GM19043 (cell line): ENCODE measurements around the gene RAPGEF5.

Experiments
- ATAC-seq: cut with Tn5 transposase; IDR thresholded peaks from one replicate; pipeline ENCODE4 v1.9.1; 2021; ENCODE audit warnings: low read depth; ENCODE audit not compliant: unreplicated experiment

RAPGEF5 gene

DNA sequence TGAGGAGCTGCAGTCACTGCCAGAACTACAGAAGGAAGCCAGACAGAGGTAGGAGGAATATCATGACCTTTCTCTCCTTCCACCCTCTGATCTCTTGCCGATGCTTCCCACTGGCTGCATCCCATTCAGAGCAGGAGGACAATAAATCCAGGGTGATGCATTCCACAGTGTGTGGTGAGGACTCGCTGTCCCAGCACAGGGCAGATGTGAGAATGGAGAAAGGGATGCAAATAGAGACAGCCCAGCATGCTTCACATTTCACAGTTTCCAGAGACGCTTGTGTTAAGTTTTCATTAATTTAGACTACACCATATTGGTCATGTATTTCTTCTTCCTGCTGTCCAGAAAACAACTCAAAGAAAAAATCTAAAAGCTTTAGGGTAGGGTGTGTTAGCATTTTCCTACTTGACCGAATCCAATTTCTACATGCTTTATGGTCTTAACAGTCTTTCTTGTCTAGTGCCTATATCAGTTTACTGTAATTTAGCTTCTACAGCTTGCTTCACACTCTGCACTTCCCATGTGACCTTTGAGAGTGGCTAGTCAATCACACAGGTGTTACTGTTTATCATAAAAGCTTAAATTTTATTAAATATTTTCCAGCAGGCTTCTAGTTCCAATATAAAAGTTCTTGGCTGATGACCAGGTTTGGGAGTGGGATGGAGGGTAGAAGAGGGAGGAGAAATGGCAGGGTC, 155.6 kb downstream of the RAPGEF5 start:
- no peak for ATAC-seq

DNA sequence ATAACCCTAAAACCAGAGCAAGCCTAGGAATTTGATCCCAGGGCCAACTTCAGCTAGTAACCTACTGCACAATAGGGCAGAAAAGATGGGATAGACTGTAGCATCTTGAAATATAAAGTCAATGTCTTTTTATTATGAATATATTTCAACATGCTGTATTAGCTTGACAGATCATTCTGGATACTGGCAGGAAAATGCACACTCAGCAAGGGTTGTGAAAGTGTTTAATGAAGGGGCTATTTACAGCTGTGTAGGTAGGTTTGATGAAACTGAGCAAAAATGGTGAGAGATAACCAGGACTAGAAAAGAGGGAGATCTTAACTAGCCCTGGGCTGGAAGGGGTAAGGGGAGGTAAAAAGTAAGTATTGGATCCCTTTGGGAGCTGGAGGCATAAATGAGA, 156.2 kb downstream of the RAPGEF5 start:
- ATAC-seq: no peak

DNA sequence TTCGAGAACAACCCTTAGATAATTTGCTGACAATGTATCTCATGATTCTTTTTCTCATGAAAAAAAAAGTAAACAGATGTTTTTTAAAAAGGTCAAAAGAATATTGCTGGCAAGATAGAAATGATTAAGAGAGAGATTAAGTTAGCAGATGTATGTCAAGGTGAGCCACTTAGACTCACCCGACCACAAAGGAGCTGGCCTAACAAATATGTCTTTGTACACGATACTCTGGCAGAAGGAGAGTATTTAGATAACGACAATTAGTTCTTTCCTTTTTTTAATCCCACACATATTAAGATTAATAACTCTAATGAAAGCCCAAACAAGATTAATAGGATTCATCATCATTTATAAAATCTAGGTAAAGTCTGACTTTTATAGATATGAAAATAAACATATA, 156.7 kb downstream of the RAPGEF5 start:
- no peak for ATAC-seq

DNA sequence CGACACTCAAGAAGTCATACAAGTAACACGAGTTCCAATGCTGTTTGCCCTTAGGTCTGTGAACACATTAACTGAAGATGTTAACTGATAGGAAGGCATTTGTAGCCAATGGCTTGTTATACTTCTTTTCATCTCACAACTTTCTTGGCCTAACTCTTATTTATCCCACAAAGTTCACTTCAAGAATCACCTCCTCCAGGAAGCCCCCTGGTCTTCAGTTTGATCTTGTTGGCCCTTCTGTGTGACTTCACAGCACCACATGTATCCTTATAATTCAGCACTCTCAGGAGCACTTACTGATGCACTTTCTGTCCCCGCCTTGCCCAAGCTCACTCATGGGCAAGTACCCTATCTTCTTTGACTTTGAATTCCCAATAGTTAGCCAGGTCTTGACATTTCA, 159.6 kb downstream of the RAPGEF5 start:
- no peak for ATAC-seq

DNA sequence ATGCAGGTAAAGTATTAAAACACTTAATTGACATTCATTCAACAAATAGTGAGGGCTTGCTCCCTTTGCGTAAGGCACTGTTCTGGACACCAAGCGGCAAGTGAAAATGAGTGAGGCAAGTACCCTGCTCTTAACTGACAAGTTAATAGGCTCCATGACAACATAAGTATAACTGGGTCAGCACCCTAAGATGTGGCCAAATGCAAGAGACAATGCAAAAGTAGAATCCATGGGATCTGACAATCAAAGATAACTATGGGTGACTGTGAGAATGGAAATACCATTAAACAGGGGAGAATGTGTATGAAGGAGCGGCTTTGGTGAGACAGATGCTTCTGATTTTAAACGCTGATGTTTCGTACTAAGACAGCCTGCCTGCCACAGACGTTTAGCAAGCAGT, 160.5 kb downstream of the RAPGEF5 start:
- ATAC-seq: no peak

DNA sequence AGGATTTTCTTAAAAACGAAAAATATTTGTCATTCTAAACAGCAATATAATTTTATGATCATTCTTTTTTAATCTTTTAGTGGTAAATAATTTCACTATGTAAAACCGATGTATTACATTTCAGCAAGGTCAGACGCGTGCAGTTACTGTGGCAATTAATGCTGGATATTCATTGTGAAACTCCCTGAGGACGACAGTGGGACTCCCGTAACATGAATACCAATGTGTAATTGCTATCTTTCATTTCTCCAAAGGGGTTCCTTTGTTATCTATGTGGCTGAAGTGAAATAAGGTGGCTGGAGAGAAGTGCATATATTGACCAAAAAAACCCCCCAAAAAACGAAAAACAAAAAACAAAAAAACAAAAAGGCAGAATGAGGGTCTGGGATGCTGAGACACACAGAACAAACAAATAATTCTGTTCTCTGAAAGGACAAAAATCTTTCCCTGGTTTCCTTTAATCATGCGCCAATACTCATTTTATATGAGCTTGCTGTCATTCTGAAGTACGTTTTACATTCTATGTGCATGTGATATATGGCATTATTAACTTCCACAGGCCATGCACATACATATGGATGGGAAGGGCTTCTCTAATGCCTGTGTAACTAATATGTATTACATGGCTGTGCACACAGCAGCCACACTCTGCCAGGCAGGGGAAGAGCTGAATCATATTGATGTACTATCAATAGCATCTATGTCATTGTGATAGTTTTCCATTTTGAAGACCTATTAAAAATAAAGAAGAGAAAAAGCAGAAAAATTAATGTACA, 161.4 kb downstream of the RAPGEF5 start:
- no peak for ATAC-seq

DNA sequence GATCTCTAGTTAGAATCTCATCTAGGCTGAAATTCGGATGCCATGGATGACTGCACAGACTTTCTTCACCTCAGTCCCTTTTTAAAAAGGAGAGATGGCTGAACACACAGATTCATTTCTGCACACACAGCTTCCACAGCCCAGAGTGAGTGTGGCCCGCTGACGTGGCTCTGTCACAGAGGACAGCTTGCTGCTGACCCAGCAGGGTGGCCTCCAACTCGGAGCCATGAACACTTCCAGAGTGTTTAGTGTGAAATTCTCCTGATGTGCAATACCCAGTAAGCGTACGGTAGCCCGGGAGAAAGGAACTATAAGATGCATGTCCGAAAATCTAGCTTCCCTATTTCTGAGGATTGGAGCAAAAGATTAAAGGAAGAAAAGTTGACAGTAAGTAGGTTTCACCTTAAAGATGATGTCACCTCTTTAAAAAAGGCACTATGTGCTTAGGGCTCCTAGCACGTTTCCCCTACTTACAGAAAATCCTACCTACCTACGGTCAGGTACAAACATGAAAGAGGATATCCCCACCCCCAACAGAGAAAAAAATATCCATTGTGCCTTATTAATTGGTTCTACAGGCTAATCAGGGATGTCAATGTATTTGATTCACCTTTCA, 162.2 kb downstream of the RAPGEF5 start:
- no peak for ATAC-seq

DNA sequence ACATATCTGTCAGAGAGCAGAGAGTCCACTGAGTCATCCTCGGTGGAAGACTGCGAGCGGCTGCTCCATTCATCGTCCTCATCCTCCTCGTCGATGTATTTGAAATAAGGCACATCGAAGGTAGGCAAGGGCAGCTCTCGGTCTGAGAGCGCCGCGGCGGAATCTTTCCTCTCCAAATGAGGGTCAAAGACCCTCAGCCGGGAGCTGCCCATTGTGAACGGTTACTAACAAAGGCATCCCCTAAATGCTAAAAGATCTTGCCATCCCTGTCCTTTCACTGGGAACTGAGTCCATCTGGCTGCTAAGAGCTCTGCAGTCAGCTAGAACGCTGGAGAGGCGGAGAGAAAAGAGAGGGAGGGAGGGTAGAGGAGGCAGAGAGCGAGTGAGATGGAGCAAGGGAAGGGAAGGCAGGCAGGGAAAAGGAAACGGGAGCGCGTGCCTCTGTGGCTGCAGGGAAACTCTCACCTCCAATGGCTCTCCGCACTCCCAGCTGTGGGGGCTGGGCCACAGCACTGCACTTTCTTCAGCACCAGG, 163.4 kb downstream of the RAPGEF5 start:
- no peak for ATAC-seq

DNA sequence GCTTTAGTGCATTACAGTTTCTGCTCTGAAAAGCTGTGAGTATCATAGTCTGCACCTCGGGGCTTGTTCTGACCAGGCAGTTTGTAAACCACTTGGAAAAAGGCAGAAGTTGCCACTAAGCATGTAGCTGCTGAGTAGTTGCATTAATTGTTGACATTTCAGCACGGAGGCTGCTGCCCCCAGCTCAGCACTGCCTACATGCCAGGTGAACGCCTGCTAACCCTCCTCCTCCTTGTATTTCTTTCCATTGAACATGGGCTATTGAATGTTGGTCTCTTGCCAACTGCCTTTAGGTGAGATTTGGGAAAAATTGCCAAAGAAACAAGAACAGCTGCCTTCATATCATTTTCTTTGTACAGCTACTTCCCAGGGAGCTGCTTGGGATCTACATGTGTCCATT, 164.2 kb downstream of the RAPGEF5 start:
- ATAC-seq: no peak

DNA sequence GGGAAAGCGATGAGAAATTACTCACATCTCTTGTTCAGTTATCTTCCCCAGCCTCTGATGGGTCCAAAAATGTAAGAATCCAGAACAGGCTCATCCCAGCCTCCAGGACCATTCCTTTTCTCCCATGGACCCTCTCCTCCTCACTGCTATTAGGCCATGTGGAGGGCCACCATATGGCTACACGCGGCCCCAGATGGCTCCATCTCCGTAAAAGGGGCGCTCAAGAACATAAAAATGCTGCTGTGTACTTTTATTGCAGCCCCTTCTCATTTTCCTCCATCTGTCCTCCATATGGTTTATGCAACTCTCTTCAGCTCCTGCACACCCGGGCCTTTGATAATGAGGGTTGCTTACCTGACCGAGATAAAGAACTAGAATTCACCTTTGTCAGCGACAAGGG, 166.2 kb downstream of the RAPGEF5 start:
- ATAC-seq: no peak

DNA sequence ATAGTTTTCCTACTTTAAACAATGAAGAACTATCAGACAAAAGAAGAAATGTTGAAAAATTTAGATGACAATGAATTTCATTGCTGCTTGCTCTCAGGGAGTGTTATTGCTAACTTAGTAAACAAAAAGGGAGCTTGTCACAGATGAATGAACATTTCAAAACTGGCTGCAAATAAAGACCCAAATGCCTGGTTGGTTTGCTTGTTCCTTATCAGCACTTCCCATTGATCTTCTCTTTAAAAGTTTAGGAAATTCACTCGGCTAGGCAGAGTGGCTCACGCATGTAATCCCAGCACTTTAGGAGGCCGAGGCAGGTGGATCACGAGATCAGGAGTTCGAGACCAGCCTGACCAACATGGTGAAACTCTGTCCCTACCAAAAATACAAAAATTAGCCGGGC, 167.2 kb downstream of the RAPGEF5 start:
- ATAC-seq: no peak

DNA sequence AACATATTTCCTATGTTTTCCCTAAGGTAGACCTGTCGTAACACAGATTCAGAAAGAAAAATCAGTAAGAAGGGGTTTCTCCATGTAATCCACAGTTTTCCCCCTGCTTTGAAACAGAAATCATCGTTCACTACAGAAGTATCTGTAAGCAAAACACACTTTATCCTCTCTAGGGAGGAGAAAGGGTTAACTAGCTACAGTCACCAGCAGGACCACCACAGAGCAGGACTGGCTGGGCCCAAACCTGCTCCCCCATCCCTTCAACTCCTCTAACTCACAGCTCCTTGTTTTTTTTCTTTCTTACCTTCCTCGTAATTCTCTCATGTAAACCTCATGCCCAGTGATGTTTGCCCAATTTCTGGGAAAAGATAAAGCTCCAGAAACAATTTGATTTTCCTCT, 167.7 kb downstream of the RAPGEF5 start:
- no peak for ATAC-seq

DNA sequence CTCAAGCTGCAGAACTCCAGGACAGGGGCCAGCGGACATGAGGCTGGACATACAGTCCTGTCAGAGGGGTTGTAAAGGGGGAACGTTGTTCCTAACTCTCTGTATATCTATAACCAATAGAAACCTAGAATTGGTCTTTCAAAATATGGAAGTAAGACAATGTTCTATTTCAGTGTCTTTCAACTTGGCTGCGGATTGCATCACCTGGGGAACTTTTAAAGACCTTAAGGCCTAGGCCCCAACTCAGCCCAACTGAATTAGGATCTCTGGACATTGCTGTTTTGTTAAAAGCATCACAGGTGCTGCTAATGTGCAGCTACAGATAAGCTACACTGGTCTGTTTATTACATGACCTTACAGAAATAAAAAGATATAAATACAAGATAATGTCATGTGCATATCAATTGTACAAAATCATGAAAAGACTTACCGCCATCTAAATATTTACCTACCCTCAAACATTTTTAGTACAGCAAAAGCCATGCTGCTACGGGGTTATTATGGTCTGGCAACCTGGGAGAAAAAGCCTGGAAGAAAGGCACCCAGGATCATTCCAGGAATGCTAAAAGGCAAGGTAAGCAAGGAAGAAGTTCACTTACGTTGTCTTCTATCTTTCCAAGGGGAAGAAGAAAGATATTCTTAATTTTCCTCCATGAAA, 169.1 kb downstream of the RAPGEF5 start:
- no peak for ATAC-seq

DNA sequence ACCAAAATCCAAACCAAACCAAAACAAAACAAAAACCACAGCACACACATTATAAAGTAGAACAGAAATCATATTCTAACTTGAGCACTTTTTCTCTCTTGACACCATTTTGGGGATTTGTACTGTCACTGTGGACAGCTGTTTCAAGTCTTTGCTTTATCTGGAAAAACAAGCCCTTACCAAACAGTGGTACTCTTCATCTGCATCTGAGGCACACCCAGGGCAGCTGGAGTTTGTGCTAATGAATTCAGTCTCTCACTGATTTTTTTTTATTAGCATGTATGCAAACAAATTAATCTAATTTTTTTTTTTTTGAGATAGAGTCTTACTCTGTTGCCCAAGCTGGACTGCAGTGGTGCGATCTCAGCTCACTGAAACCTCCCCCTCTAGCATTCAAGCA, 171.4 kb downstream of the RAPGEF5 start:
- ATAC-seq: no peak

DNA sequence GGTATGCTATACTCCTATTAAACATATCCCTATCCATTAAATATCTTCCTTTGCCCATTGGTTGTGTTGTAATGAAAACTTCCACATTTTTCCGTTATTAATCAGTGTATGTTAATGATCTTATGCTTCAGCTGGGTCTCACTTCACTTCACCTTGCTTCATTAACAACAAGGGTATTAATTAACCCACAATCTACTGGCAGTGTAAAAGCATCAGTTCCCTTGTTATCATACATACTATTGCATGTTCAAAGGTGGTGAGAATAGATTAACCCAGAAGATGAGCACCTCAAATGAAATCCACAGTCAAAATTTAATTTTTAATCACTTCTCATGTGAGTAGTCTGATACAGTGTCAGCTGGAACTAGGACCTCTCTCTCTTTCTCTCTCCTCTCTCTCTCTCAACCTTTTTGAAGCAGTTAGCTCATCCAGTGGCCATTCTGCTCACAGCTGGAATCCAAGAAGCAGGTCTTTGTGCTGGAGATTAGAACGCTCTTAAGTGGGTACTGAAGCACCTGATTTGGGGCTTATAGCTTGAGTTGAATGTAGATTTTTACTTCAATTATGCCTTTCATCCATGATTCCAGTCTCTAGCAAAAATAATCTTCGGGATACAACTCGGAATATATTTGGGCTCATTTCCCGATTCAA, 172.3 kb downstream of the RAPGEF5 start:
- ATAC-seq: no peak

DNA sequence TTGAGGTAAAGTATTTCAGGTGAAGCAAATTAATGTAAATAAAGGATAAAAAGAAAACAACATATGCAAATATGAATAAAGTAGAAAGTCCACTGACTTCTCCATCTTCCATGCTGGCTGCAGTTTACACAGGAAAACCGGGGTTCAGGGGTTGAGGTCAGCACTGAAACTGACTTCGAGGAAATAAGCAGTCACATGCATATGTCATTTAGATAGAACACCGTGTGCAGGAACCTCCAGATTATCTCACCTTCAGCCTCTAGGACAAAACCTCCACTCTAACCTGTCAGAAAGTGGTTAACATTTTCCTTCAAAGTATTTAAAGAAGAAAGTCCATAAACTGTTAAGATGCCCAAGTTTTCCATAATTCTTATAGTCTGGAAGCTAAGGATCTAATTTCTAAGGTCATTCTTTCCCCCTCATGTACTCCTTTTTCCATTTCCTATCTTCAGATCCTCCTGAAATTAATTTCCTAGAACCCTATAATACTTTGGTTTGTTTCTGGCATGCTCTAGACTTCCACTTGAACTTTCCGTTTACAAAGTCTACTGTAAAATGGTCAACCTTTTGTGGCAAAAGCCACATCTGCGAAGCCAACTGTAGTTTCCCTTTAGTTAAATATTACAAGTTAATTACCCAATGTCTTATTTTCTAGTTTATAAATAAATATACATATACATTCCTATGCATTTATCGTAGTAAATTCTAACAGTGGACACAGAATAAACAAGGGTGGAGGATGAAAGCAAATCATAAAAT, 173.3 kb downstream of the RAPGEF5 start:
- ATAC-seq: no peak

DNA sequence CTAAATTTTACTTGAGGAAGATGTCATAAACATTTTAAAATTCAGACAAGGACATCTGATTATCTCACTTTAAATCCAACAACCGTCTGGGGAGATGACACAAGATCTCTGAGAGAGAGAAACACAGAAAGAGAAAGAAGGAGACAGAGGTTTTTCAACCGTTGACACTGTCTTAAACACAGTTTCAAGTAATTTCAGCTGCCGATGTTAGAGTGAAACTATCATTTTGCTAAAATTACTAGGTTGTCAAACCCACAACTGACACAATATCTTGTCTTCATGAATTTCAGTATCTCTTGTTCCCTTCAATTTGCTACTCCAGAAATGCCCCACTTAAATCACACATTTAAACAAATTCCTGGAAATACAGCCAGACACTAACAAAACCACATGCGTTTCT, 174.8 kb downstream of the RAPGEF5 start:
- no peak for ATAC-seq

DNA sequence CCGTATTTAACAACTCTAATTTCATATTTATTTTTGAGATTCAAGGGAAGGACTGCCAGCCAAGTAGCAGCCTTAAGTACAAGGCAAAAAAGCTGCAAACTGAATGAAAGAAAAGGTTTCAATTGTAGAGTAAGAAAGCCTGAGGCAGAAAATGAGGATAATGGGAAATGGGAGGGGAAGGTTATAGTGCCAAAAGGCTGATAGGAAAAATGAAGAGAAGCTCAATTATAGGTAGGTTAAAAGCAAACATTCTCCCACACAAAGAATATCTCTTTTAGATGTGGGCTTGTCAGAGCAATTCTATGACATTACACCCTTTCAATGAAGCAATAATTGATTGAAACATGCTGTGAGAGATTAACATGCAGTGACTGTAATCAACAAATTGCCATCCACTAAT, 175.3 kb downstream of the RAPGEF5 start:
- no peak for ATAC-seq

DNA sequence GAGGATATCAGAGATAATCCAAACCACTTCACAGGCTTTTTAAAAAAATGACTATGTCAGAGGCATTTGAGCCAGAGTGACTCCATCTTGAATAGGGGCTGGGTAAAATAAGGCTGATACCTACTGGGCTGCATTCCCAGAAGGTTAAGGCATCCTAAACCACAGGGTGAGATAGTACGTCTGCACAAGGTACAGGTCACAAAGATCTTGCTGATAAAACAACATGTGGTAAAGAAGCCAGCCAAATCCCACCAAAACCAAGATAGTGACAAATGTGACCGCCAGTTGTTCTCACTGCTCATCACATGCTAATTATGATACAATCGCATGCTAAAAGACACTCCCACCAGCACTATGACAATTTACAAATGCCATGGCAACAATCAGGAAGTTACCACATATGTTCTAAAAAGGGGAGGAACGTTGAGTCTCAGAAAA, 177.5 kb downstream of the RAPGEF5 start:
- no peak for ATAC-seq

DNA sequence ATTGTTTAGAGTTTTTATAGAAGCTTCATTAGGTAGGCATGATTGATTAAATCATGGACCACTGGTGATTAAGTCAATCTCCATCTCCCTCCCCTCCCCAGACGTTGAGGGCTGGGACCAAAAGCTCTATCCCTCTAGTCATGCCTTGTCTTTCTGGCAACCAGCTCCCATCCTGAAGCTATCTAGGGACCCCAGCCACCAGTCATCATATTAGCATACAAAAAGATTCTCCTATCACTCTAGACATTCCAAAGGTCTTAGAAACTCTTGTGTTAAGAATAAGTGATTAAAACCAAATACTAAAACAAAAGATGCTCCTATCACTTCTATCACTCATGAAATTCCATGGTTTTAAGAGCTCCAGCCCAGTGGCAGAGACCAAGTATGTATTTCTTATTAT, 178.2 kb downstream of the RAPGEF5 start:
- no peak for ATAC-seq
